GM11168 (cell line): ENCODE results near the gene C10orf71.

Experiments used
- in situ Hi-C: fragments of 300-500 bp; cut with MboI; formaldehyde crosslinking; loops from one replicate; pipeline ENCODE4 v1.12.0; 2022; ENCODE audit warnings: low sequenced_read_pairs; ENCODE audit not compliant: unreplicated experiment

Gene C10orf71

GRCh38 chr10:49368256-49368655 is 69.3 kb downstream of the C10orf71 start:
- in situ Hi-C loops, result no loop called here

- in situ Hi-C loops, result no loop called here
These were observed 70.5 kb downstream of the C10orf71 start for GRCh38 chr10:49369216-49370162.

DNA sequence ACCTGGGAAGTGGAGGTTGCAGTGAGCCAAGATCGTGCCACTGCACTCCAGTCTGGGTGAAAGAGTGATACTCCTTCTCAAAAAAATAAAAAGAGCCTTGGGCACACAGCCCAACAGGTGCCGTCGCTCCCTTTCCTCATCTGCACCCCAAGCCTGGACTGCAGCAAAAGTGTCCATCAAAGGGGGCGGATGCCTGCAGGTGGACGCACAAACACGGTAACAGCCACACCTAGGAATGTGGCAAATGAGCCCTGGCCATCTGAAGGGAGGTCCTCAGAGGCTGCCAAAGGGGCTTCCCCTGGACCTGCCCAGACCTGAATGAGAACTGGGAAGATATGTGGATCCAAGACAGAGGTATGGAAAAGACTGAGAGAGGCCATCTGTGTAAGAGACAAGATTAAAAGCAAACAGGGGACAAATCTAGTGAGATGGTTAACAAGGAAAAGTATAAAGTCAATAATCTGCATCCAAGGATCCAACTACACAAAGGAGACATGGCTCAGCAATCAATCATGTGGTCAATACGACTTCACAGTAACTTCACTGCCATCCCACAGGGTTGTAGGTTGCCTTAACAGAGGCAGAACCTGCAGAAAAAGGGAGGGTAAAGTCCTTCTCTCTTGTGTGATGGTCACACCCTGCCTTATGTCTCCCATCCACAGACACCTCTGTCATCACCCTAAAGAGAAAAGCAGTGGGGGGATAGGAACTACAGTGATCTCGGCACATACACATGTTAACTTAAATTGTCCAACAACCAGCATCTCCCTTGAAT is 71.5 kb downstream of the C10orf71 start:
- in situ Hi-C loops, result no loop called here

GRCh38 chr10:49371967-49372366 is 73.0 kb downstream of the C10orf71 start:
- in situ Hi-C loops, result no loop called here

GRCh38 chr10:49373361-49373760 is 74.4 kb downstream of the C10orf71 start:
- in situ Hi-C loops, result no loop called here

DNA sequence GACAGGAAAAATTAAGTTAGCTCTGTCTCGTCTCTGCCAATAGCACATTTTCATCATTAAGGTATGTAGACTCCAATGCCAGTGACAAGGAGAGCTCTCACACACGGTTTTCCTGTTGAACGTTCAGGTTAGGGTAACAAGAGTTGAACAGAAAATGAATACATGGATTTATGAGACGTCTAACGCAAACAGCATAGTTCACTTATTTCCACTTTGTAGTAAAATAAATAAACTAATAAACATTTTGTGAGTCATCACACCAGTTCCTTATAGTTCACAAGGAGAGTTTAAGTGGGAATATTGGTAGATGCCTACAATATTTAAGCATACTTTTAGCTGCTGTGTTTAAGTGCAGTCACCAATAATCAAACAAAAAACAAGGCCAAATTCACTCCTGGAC is 75.8 kb downstream of the C10orf71 start:
- in situ Hi-C loops, result no loop called here

DNA sequence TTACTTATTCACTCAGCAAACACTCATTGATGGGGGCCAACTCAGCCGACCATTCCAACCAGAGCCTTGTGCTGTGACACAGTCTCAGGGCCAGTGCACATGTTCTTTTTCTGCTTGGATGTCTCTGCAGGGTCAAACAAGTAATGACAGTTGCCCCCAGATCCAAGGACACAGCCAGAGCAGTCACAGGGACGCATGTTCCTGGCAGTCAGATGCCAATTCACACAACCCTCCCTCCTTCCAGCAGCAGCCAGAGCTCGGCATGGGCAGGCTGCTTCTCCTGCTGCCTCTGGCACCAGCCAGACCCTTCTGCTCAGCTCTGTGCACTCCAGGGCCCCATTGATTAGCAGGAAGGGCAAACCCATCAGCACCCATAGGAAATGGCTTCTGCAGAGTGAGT is 76.6 kb downstream of the C10orf71 start:
- in situ Hi-C loops, result no loop called here
